GM19463 (cell line): ENCODE results near the gene CYGB.

Source experiments
- ATAC-seq: cut with Tn5 transposase; IDR thresholded peaks from one replicate; pipeline ENCODE4 v1.9.1; 2021; ENCODE audit warnings: mild to moderate bottlenecking, moderate library complexity; ENCODE audit not compliant: unreplicated experiment

The CYGB gene

GRCh38 chr17:76550712-76551615 is 13.5 kb upstream of the CYGB start:
- no peak for ATAC-seq

GRCh38 chr17:76549539-76549938 is 12.0 kb upstream of the CYGB start:
- ATAC-seq = no peak

GRCh38 chr17:76549215-76549518 is 11.7 kb upstream of the CYGB start:
- ATAC-seq = no peak

- no peak for ATAC-seq
These were observed 11.1 kb upstream of the CYGB start for GRCh38 chr17:76548378-76549214.

- ATAC-seq = no peak
These were observed 10.2 kb upstream of the CYGB start for GRCh38 chr17:76547642-76548202.

DNA sequence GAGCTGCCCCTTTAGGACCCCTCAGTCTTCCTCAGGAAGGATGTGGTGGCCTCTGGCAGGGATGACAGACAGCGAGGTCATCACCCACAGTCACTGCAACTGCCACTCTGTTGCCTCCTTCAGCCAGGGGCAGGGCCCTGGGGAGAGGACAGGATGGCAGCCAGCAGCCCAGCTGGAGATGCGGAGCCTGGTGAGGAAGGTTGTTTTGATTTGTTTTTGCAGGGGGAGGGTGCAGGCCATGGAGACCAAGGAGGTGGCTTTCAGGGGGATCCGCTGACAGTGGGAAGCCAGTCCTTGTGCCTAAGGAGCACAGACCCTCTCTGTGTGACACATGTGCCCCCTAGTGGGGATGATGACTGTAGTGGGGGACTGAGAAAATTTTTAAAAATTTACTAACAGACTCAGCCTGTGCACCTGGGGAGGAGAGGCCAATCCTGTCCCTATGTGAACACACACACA is 9.7 kb upstream of the CYGB start:
- no peak for ATAC-seq

DNA sequence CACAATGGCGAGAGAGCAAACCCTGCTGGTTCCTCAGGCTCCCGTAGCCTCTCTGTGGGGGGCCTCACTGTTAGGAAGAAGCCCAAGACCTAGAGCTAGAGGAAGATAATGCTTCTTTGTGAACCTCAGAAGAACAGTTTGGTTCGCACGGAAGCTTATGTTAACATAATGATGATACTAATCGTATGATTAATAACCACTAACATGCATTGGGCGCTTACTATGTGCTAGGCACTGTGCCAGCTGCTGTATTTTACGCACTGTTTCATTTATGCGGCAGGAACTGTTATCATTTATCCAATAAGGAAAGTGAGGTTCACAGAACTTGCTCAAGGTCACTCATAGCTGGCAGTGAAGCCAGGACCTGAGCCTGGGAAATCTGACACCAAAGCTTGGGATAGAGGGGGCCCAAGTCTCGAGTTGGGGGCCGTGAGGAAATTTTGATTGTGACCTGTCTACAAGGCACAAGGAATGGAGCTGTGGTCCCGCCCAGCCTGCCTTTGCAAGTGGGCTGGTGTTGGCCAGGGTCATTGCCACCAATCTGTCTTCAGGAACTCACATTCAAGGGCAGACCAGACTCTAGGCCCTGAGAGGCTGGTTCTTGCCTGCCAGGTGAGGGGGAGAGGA is 9.2 kb upstream of the CYGB start:
- no peak for ATAC-seq

DNA sequence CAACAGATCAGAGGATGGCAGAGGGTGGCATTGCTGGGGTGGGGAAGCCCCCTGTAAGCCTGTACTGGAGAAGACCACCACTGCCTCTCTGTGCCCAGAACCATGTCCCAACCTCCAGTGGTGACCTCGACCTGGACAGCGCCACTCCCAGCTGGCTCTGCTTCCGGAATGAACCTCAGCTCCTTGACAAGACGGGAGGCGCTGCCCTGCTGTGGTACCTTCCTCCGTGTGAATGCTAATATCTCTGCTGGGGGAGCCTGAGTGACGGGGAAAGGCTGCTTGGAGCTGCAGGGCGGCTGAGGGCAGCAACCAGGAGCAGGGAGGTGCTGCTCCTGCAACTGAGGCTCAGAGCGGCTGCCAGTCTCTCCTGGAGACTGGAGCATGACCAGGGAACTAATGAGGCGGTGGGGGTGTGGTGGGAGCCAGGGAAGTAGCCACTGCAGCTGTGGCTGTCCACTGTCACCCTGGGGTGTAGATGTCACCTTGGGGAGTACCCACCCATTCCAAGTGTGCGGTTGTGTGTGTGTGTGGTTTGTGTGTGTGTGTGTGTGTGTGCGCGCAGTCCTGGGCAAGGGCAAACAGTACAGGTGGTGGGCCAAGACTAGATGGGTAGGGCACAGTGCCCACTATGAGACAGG is 8.5 kb upstream of the CYGB start:
- ATAC-seq = no peak

DNA sequence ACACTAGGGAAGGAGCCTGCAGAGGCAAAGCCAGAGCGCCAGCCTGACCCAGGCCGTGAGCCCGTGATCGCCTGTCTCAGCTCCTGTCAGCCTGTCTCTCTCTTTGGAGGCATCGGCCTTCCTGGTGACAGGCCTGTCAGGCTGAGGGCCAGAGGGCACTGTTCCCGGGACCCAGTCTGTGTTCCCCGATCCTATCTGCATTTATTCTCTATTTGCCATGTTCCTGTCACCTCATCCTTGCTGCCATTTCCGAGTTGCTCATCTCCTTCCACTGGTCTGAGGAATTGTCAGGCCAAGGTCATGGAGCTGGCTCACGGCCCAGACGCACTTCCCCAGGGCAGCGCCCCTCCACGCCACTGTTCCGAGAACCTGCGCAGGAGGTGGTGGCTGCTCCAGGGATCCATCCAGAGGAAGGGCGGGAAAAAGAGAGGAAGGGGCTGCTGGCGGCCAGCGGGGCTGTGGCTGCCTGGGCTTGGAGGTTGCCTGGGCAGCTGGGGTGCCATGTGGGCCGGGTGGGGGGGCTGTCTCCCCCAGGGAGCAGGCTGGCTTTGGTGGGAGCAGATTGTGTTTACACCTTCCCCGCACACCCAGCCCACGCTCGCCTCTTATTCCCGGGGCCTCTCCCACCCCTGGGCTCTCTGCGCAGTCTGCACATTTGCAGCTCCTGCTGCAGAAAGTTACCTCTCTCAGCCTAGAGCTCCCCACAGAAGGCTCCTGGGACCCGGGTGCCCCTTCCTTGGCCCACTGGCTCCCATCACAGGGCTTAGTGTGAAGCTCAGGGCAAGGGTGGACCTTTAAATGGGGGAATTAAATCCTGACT is 7.2 kb upstream of the CYGB start:
- no peak for ATAC-seq

- ATAC-seq = no peak
These were observed 6.5 kb upstream of the CYGB start for GRCh38 chr17:76543826-76544545.

- ATAC-seq = no peak
These were observed 5.9 kb upstream of the CYGB start for GRCh38 chr17:76543482-76543825.

GRCh38 chr17:76542984-76543383 is 5.5 kb upstream of the CYGB start:
- ATAC-seq = no peak

GRCh38 chr17:76542566-76542971 is 5.1 kb upstream of the CYGB start:
- ATAC-seq = no peak

DNA sequence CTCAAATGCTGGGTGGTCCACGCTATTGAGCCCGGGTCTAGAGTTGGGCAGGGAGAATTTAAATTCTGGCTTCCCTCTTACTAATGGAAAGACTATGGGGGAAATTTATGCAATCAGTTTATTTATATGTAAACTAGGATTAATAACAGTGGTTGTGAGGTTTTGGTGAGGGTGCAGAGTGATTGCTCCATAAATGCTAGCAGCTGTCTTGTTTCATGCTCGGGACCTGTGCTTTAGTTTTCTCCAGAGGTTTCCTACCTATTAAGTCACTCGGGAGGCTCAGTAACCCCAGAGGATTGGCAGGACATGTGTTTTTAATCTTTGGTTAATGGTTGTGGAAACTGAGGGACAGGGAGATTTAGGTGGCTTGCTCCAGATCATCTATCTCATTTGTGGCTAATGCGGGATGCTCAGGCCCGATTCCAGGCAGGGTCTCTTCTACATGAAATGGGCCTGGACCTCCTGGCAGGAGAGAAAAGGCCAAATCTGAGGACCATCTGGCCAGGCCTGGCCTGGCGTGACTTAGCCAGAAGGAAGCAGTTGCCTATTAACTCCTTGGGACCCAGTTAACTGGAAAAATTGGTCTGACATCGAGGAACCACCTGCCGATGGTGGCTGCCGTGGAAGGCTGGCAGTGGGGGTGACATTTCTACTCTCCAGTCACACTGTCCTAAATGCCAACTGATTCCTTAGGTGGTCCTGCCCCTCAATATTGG is 4.4 kb upstream of the CYGB start:
- no peak for ATAC-seq

DNA sequence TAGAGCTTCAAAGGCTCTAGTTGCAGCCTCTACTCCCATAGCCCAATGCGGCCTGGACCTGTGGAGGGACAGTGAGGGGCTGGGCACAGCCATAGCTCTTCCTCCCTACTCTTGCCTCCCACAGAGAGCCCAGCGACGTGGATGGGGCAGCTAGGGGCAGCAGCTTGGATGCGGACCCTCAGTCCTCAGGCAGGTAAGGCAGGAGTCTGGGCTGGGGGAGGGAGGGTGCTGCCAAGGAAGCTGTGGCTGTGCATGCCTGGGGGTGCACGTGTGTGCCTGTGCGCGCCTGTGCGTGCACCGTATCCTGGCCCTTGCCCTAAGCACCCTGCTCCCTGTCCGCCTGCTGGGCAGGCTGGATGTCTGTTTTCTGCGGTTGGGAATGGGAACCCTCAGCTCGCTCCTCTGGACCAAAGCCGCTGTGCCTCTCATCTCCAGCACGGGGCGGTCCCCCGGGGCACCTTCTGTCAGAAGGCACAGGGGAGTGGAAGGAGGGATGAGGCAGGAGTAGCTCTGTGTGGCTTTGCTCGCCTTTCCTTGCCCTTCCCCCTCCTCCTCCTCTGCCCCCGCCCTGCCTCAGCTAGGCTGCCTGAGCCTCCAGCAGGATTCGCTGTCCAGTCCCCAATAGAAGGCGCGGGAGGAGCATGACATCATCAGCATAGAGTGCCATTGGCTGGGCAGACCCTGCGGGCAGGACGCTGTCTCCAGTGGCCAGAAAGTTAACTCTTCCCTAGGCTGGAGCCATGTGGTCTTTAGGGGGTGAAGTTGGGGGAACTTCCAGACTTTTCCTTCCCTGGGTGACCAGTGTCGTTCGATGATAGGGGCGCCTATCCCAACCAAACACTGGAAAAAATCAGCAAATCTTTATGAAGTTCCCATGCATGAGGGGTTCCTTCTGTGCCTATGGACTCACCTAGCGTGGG is 3.1 kb upstream of the CYGB start:
- ATAC-seq = peak; percentile 54

- ATAC-seq = no peak
These were observed 2.2 kb upstream of the CYGB start, which contains the start of gene PRCD for GRCh38 chr17:76539631-76540271. Gene PRCD, plus strand, starts transcription at chr17:76540044. Its CDS starts 98 bp downstream, at chr17:76540142.

GRCh38 chr17:76538941-76539570 is 1.5 kb upstream of the CYGB start:
- no peak for ATAC-seq
